LNCAP (cell line): ENCODE data around the gene TMEM8B.

Source experiments
- CTCF ChIP-seq: fragments of 450-650 bp; IDR thresholded peaks from 2 replicates; pipeline ENCODE4 v1.5.1; 2017; ENCODE audit warnings: mild to moderate bottlenecking

TMEM8B gene

DNA sequence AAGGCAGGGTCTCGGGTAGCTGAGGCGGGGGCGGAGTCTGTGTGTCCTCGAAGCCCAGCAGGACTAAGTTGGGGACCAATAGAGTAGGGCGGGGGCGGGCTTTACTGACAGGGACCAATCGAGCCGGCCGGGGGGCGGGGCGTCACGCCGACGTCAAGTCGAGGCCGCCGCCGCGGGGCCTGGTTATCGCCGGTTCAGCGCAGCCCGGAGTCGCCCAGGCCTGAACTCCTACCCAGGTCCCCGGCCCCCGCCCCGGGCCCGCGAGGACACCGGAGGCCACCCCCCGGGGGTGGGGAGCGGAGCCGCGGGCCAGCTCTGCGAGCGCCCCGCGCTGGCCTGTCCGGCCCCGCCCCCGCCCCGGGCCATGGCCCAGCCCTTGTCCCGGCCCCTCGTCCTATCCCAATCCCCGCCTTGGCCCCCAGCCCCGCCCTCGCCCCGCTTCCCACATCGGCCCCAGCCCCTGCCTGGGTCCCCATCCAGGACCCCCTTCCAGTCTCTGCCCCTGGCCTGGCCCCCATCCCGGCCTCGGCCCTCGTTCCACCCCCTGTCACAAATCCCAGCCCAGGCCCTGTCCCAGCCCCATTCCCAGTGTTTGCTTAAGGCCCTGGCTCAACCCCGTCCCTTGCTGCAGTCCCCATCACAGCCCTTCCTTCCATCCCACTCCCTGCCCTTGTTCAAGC lies at the start of gene TMEM8B:
TMEM8B (plus strand) TSS at position 145 of the 680 bp plus-strand sequence; CDS start at position 365, 220 bp downstream.
- no peak for TF ChIP-seq CTCF

- TF ChIP-seq CTCF = no peak
These were observed 48.0 kb upstream of the TMEM8B start for GRCh38 chr9:35781066-35781465.

DNA sequence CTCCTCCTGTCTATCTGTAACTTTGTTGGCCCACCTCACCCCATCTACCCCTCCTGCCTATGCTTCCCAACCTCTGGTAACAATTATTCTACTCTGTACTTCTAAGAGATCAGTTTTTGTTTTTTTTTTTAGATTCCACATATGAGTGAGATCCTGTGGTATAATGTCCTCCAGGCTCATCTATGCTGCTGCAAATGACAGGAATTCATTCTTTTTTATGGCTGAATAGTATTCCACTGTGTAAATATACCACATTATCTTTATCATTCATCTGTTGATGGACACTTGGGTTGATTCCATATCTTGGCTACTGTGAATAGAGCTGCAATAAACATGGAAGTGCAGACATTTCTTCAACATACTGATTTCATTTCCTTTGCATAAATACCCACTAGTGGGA lies 45.6 kb upstream of the TMEM8B start:
- TF ChIP-seq CTCF = no peak

DNA sequence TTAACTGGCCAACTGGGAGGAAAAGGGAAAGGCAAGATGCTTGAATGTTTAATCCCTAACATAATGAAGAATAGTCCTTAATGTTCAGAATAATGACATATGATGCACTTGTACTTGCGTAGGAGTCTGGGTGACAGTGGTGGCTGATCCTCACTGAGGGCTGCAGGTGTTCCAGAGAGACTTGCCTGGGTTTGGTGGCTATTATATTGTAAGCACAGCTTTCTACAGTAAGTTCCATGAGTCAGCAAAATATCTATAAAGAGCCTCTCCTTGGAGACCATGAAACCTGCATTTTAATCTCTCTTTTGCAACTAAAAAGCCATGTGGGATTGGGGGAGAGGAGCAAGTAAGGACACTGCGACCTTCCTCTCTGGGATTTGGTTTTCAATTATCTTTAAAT lies 39.5 kb upstream of the TMEM8B start:
- TF ChIP-seq CTCF = no peak

DNA sequence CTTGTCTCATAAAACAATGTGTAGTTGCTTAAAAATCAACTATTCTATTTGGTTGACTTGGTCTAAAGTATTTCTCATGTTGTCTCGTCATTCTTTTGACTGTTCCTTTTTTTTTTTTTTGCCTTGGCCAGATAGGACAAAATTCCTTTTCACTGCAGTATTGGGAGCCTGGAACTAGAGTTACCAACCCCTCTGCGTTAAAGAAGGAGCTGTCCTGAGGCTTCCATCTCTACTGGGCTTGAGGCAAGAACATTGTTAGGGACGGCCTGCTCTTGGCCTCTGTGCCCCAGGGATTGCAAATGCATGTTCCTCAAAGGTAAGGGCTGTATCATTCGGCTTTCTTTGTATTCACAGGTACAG lies 39.0 kb upstream of the TMEM8B start:
- no peak for TF ChIP-seq CTCF

GRCh38 chr9:35790385-35791296 lies 38.4 kb upstream of the TMEM8B start:
- peak; percentile 80 for TF ChIP-seq CTCF

DNA sequence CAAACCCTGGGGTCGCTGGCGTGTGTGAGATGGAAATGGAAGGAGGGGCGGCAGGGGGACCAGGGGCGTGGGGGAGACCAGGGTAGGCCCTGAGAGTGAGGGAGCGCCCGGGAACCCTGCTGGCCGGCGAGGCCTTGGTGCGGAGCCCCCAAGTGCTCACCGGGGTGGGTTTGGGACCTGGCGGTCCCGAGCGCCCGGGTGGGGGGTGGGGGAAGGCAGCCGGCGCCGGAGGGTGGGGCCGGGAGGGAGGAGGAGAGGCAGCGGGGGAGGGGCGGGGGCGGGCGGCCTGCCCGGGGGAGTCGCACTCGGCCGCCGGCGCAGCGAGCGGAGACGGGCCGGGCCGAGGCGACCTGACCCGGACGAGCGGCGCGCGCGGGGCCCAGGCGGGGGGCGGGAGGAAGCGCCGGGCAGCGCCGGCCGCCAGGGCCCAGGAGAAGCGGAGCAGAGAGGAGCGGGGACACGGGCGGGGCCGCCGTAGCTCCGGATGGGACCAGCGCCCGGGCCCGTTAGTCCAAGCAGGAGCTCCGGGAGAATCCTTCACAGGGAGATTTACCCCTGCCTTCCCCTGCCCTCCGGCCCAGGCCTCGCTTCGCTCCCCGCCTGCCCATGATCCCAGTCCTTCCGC lies 37.6 kb upstream of the TMEM8B start, which contains the start of gene NPR2:
NPR2 (plus strand) TSS at position 295 of the 625 bp plus-strand sequence. CDS start 818 bp downstream, outside the sequence.
- no peak for TF ChIP-seq CTCF
